ENCODE data around the gene CAPN12.
A peak's percentile ranks its signal among the peaks of the same experiment; 100 is the strongest.

Gene CAPN12

GRCh38 chr19:38735257-38735686, 9.0 kb downstream of the CAPN12 start:
- peak overlapping the region; percentile 56 for H3K4me3 ChIP-seq (ENCODE audit: low read depth, low read length)
- no peak for TF ChIP-seq CTCF (IDR thresholded peaks at IDR 0.05; ENCODE audit: insufficient read depth, low read depth, low read length, missing control alignments)
- DNase-seq (ENCODE audit: low read depth): peak; percentile 37

DNA sequence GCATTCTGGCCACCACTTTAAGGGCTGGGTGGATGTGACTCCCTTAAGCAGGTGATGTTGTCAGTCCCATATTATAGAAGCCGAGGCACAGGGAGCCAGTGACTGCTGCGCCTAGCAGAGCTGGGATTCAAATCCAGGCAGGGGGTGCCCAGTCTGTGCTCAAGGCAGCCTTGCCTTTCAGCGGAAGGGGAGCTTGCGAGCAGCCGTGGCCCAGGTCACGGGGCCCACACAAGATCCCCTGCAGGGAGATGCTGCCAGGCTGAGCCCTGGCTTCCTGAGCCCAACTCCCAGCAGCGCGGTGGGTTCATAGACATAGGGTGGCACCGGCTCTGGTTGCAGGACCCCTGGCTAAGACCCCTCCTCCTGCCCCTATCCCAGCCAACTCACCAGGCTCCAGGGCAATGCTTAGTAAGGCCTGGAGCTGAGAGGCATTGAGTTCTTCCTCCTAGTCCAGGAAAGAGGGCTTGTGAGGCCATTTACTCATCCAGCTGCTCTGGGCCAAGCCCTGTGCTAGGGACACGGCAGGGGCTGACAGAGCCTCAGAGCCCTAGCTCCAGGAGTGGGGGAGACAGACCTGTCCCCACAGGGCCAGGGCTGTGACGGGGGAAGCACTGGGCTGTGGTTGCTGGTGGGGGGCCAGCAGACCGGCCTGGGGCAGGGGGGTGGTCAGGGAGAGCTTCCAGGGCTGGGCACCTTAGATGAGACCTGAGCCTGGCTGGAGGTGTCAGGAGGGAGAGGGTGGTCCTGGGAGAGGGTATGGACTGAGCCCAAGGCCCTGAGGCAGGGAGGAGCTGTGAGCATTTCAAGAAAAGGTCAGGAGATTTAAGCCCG, 9.6 kb downstream of the CAPN12 start:
- H3K4me3 ChIP-seq (ENCODE audit: low read depth, low read length): peak overlapping the region; percentile 56
- DNase-seq (ENCODE audit: low read depth): peak; percentile 80
- no peak for TF ChIP-seq CTCF (IDR thresholded peaks at IDR 0.05; ENCODE audit: insufficient read depth, low read depth, low read length, missing control alignments)

- no peak for TF ChIP-seq CTCF (IDR thresholded peaks at IDR 0.05; ENCODE audit: insufficient read depth, low read depth, low read length, missing control alignments)
- peak overlapping the region; percentile 56 for H3K4me3 ChIP-seq (ENCODE audit: low read depth, low read length)
- no peak for DNase-seq (ENCODE audit: low read depth)
Measured at GRCh38 chr19:38734176-38734425, 10.2 kb downstream of the CAPN12 start.

- no peak overlapping the region; the same call in 1 of the 2 replicates for H3K4me3 ChIP-seq (ENCODE audit: low read depth, low read length)
- no peak for DNase-seq (ENCODE audit: low read depth)
- no peak for TF ChIP-seq CTCF (IDR thresholded peaks at IDR 0.05; ENCODE audit: insufficient read depth, low read depth, low read length, missing control alignments)
Measured at GRCh38 chr19:38733493-38734175, 10.6 kb downstream of the CAPN12 start.

DNA sequence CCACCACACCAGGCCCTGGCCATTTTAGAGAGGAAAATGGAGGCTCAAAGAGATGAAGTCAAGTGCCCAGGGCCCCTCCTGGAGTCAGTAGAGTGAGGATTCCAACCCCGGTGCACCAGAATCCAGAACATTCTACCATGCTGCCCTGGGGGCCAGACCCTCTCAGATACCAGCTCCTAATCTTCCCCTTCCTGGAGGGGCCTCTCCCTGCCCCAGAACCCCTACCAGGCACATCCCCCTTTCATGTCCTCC, 11.1 kb downstream of the CAPN12 start:
- DNase-seq (ENCODE audit: low read depth): no peak
- H3K4me3 ChIP-seq (ENCODE audit: low read depth, low read length): no peak overlapping the region
- no peak for TF ChIP-seq CTCF (IDR thresholded peaks at IDR 0.05; ENCODE audit: insufficient read depth, low read depth, low read length, missing control alignments)

GRCh38 chr19:38731654-38732301, 12.5 kb downstream of the CAPN12 start:
- no peak for DNase-seq (ENCODE audit: low read depth)
- TF ChIP-seq CTCF (IDR thresholded peaks at IDR 0.05; ENCODE audit: insufficient read depth, low read depth, low read length, missing control alignments): no peak

More at GRCh38 chr19:38731654-38732301, 12.5 kb downstream of the CAPN12 start:
- no peak overlapping the region for H3K4me3 ChIP-seq (ENCODE audit: low read depth, low read length)
